HCT116 (cell line): ENCODE data around the gene DDX1. TPM values are rescaled to one million over a fixed set of nuclear protein-coding genes. Genes with fewer than 3 reads are reported as not detected.

ENCODE experiments used
- ATAC-seq: fragments of 200-7000 bp; cut with Tn5 transposase; 2 replicates; pipeline ENCODE4 v1.9.1; 2020; ENCODE audit warnings: mild to moderate bottlenecking, moderate library complexity
- BruUV-seq: library from RNA; stranded (reverse); fragments of 400-500 nt; replicated peaks from 2 replicates; lab custom pipeline; 2021; lab: Mats Ljungman, UMichigan
- CTCF ChIA-PET: fragments of 300-600 bp; sonication (Branson Sonifier 250); formaldehyde crosslinking; loops from one replicate; lab custom pipeline; 2021; ENCODE audit warnings: antibody characterized with exemption; lab: Charles Lee
- POLR2A ChIA-PET: fragments of 300-600, 350-600 bp; sonication (Branson Sonifier 250); formaldehyde crosslinking; loops from one replicate; lab custom pipeline; 2021; ENCODE audit warnings: antibody characterized with exemption; lab: Charles Lee
- RAD21 ChIA-PET, 2 experiments: fragments of 300-600 bp; sonication (Branson Sonifier 250); formaldehyde crosslinking; loops; one replicate each; lab custom pipeline; 2023; ENCODE audit warnings: low total read pairs in 2 of 2; ENCODE audit not compliant: uncharacterized antibody in 2 of 2, unreplicated experiment in 2 of 2, low non-redundant PET in 1 of 2; lab: Charles Lee
- DNase-seq: peaks from one replicate; pipeline ENCODE4 v3.0.0-alpha.2; 2010; ENCODE audit warnings: low read depth, low spot score
- H2AFZ ChIP-seq: fragments of 200-600 bp; shearing (Covaris generic), sonication (generic); 2 replicates; pipeline ENCODE4 v1.6.1; 2017; ENCODE audit warnings: low read depth, mixed run types, mixed read lengths, antibody characterized with exemption, low read length; ENCODE audit not compliant: poor library complexity, severe bottlenecking
- H3K27ac ChIP-seq: 2 replicates; pipeline ENCODE4 v1.5.1; 2012; ENCODE audit warnings: low read depth, low read length
- H3K27me3 ChIP-seq: fragments of 200-600 bp; sonication (generic); 2 replicates; pipeline ENCODE4 v1.6.1; 2016; ENCODE audit warnings: mixed run types, low read length, mixed read lengths; ENCODE audit not compliant: insufficient read depth
- H3K36me3 ChIP-seq, 2 experiments: fragments of 200-500 bp in 1 of 2; fragments of 200-600 bp in 1 of 2; sonication (Bioruptor generic) in 1 of 2; sonication (generic) in 1 of 2; 2 replicates each; pipeline versions ENCODE4 v1.5.1 to v1.6.1; 2014 to 2016; ENCODE audit warnings: low read length in 2 of 2, inconsistent platforms in 1 of 2, mixed read lengths in 1 of 2, mixed run types in 1 of 2; ENCODE audit not compliant: insufficient read depth in 2 of 2, control insufficient read depth in 1 of 2
- H3K4me1 ChIP-seq, 2 experiments: fragments of 200-600 bp in 1 of 2; sonication (generic) in 1 of 2; 2 replicates each; pipeline versions ENCODE4 v1.5.1 to v1.6.1; 2012 to 2017; ENCODE audit warnings: low read length in 2 of 2, inconsistent platforms in 1 of 2, mild to moderate bottlenecking in 1 of 2, mixed read lengths in 1 of 2, mixed run types in 1 of 2, moderate library complexity in 1 of 2; ENCODE audit not compliant: insufficient read depth in 2 of 2, control insufficient read depth in 1 of 2
- H3K4me2 ChIP-seq: fragments of 200-600 bp; sonication (generic); 2 replicates; pipeline ENCODE4 v1.6.1; 2017; ENCODE audit warnings: mixed run types, low read length, mixed read lengths
- H3K4me3 ChIP-seq, 2 experiments: fragments of 200-600 bp in 1 of 2; sonication (generic) in 1 of 2; replicated peaks in 1 of 2; 2 replicates each; pipeline ENCODE4 v1.5.1; 2011 to 2016; ENCODE audit warnings: low read length in 2 of 2, control low read depth in 1 of 2, low read depth in 1 of 2, mild to moderate bottlenecking in 1 of 2, mixed read lengths in 1 of 2, mixed run types in 1 of 2
- H3K79me2 ChIP-seq: fragments of 200-600 bp; sonication (generic); 2 replicates; pipeline ENCODE4 v1.6.1; 2017; ENCODE audit warnings: mild to moderate bottlenecking, mixed run types, low read length, moderate library complexity, mixed read lengths; ENCODE audit not compliant: insufficient read depth
- H3K9ac ChIP-seq: fragments of 200-600 bp; sonication (generic); 2 replicates; pipeline ENCODE4 v1.6.1; 2016; ENCODE audit warnings: low read length, mixed read lengths
- H3K9me2 ChIP-seq: fragments of 200-600 bp; sonication (generic), shearing (Covaris generic); 2 replicates; pipeline ENCODE4 v1.6.1; 2017; ENCODE audit warnings: mixed run types, mild to moderate bottlenecking, moderate library complexity; ENCODE audit not compliant: insufficient read depth
- H3K9me3 ChIP-seq, 2 experiments: fragments of 200-500 bp in 1 of 2; fragments of 200-600 bp in 1 of 2; sonication (Bioruptor generic) in 1 of 2; sonication (generic) in 1 of 2; 2 replicates each; pipeline ENCODE4 v1.6.1; 2014 to 2017; ENCODE audit warnings: low read length in 2 of 2, mixed read lengths in 2 of 2, inconsistent platforms in 1 of 2, low read depth in 1 of 2, mild to moderate bottlenecking in 1 of 2, mixed run types in 1 of 2, moderate library complexity in 1 of 2; ENCODE audit not compliant: control insufficient read depth in 1 of 2, insufficient read depth in 1 of 2
- H4K20me1 ChIP-seq: fragments of 200-600 bp; sonication (generic), shearing (Covaris generic); 2 replicates; pipeline ENCODE4 v1.6.1; 2017; ENCODE audit warnings: mixed run types, mild to moderate bottlenecking, moderate library complexity; ENCODE audit not compliant: insufficient read depth
- CEBPB ChIP-seq: IDR thresholded peaks from 2 replicates; pipeline ENCODE4 v1.6.1; 2012; ENCODE audit warnings: low read depth
- EGR1 ChIP-seq: IDR thresholded peaks from 2 replicates; pipeline ENCODE4 v1.6.1; 2012; ENCODE audit warnings: low read depth
- ELF1 ChIP-seq: IDR thresholded peaks from 2 replicates; pipeline ENCODE4 v1.6.1; 2012; ENCODE audit warnings: low read depth, borderline replicate concordance
- EZH2 ChIP-seq: fragments of 200-600 bp; sonication (generic); IDR thresholded peaks from 2 replicates; pipeline ENCODE4 v1.6.1; 2017; ENCODE audit warnings: antibody characterized with exemption, mixed run types
- FOSL1 ChIP-seq: IDR thresholded peaks from 2 replicates; pipeline ENCODE4 v1.6.1; 2012; ENCODE audit warnings: low read depth
- JUND ChIP-seq: IDR thresholded peaks from 2 replicates; pipeline ENCODE4 v1.6.1; 2012
- POLR2AphosphoS5 ChIP-seq: IDR thresholded peaks from 2 replicates; pipeline ENCODE4 v1.6.1; 2011; ENCODE audit warnings: mild to moderate bottlenecking, low read depth, low read length, moderate library complexity
- RAD21 ChIP-seq: IDR thresholded peaks from 2 replicates; pipeline ENCODE4 v1.6.1; 2012; ENCODE audit warnings: low read depth, mild to moderate bottlenecking
- SP1 ChIP-seq: IDR thresholded peaks from 2 replicates; pipeline ENCODE4 v1.6.1; 2012; ENCODE audit warnings: low read depth
- SRF ChIP-seq: IDR thresholded peaks from 2 replicates; pipeline ENCODE4 v1.6.1; 2012; ENCODE audit warnings: low read depth
- TCF7L2 ChIP-seq: IDR thresholded peaks from 2 replicates; pipeline ENCODE4 v1.7.0; 2011; ENCODE audit warnings: borderline replicate concordance, inconsistent platforms; ENCODE audit not compliant: insufficient read depth, insufficient read length; ENCODE audit errors: extremely low read depth
- YY1 ChIP-seq: IDR thresholded peaks from 2 replicates; pipeline ENCODE4 v1.6.1; 2011; ENCODE audit warnings: low read length, low read depth, moderate library complexity, mild to moderate bottlenecking; ENCODE audit not compliant: insufficient replicate concordance; ENCODE audit errors: extremely low read depth
- ZFX ChIP-seq: fragments of 450-650 bp; IDR thresholded peaks from 2 replicates; pipeline ENCODE4 v1.6.1; 2017
- ZNF274 ChIP-seq: fragments of 200-500 bp; sonication (Bioruptor generic); IDR thresholded peaks from 2 replicates; pipeline ENCODE4 v1.6.1; 2014; ENCODE audit warnings: mild to moderate bottlenecking, low read depth, low read length, inconsistent platforms
- intact Hi-C: fragments of 100-400 bp; cut with micrococcal nuclease; formaldehyde crosslinking; loops from 2 replicates; pipeline ENCODE4 v1.10.0; 2022
- total RNA-seq: library from RNA; stranded (reverse); gene quantifications from one replicate; pipeline ENCODE4 v1.2.1, GENCODE V29; 2021; ENCODE audit not compliant: unreplicated experiment
- TF ChIP-seq, protein P1 (sequence below), 3 experiments: fragments of 200-600 bp in 1 of 3; sonication (generic) in 1 of 3; IDR thresholded peaks in 2 of 3; conservative IDR thresholded peaks in 1 of 3; 2 replicates each; pipeline ENCODE4 v1.5.1; 2012 to 2017; ENCODE audit warnings: low read depth in 2 of 3, low read length in 2 of 3, antibody characterized with exemption in 1 of 3, borderline replicate concordance in 1 of 3, control low read depth in 1 of 3, mild to moderate bottlenecking in 1 of 3, mixed read lengths in 1 of 3, mixed run types in 1 of 3, moderate library complexity in 1 of 3; ENCODE audit not compliant: insufficient read depth in 1 of 3
- TF ChIP-seq, protein P2 (sequence below): IDR thresholded peaks from 2 replicates; pipeline ENCODE4 v1.6.1; 2012
- TF ChIP-seq, protein P3 (sequence below): IDR thresholded peaks from 2 replicates; pipeline ENCODE4 v1.6.1; 2012
- TF ChIP-seq, protein P4 (sequence below): IDR thresholded peaks from 2 replicates; pipeline ENCODE4 v1.6.1; 2011; ENCODE audit warnings: mild to moderate bottlenecking, low read length, moderate library complexity; ENCODE audit not compliant: insufficient replicate concordance; ENCODE audit errors: extremely low read depth

Gene DDX1
- total RNA-seq, 1 experiment from 2014 or later = 117 TPM

DNA sequence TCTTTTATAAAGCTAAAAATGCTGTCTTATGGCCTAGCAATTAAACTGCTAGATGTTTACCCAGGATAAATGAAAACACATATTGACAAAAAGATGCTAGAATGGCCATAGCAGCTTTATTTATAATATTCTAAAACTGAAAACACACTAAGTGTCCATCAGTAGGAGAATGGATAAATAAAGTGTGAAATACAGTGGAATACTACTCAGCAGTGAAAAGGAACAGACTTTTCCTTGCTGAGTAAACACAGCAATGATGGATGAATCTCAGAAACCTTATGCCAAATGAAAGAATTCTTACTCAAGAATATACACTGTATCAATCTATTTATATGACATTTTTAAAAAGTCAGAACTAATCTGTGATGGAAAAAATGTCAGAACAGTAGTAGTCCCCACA is 33.2 kb downstream of the DDX1 start (continued):
- TF ChIP-seq EZH2 = no peak

DNA sequence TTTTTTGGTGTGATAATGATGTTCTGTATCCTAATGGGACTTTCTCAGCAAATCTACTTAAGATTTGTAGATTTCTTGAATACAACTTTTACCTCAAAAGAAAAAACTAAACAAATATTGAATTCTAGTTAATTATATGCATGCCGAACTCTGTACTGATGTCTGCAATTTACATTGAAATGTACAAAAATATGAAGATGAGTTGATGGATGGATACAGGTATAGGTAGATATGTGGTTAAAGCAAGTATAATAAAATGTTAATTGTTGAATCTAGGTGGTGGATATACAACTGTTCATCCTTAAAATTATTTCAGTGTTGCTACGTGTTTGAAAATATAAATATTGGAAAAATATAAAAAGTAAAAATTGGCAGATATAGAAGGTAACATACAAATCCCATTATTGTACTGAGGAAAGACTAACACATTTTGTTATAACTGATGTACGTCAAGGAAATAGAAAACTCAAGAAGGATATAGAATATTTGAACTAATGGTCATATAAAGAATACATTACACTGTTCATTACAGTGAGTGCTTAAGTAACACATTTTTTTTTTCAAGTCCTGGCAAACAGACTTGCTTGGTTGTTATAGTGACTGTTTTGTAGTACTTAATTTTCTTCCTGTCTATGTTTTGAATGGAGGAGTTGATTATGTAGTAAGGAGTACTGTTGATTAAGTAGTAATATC is 33.8 kb downstream of the DDX1 start:
- POLR2A ChIA-PET = no interaction called here
- Histone ChIP-seq H4K20me1 (no peaks in the 10 kb centered on the region; the same call in 1 of the 2 replicates), H3K9me2 (no peaks in the 10 kb centered on the region), H2AFZ (no peak overlapping the region), H3K79me2 (no peaks in the 10 kb centered on the region; the same call in 1 of the 2 replicates), H3K27me3 (no peaks in the 10 kb centered on the region), H3K27ac (no peak overlapping the region), H3K4me1 (no peaks in the 10 kb centered on the region), H3K4me2 (no peak overlapping the region), H3K9me3 (no peaks in the 10 kb centered on the region), H3K9ac (no peak overlapping the region), H3K4me3 (no peak overlapping the region), H3K36me3 (peaks cover 55% of the 10 kb centered on the region in 2 experiments)
- no TSS peak for BruUV-seq
- RAD21 ChIA-PET = no interaction called here
- no peak for DNase-seq
- intact Hi-C loops = no loop called here
- CTCF ChIA-PET = no interaction called here
- no peak for ATAC-seq
- TF ChIP-seq, protein P1, sequence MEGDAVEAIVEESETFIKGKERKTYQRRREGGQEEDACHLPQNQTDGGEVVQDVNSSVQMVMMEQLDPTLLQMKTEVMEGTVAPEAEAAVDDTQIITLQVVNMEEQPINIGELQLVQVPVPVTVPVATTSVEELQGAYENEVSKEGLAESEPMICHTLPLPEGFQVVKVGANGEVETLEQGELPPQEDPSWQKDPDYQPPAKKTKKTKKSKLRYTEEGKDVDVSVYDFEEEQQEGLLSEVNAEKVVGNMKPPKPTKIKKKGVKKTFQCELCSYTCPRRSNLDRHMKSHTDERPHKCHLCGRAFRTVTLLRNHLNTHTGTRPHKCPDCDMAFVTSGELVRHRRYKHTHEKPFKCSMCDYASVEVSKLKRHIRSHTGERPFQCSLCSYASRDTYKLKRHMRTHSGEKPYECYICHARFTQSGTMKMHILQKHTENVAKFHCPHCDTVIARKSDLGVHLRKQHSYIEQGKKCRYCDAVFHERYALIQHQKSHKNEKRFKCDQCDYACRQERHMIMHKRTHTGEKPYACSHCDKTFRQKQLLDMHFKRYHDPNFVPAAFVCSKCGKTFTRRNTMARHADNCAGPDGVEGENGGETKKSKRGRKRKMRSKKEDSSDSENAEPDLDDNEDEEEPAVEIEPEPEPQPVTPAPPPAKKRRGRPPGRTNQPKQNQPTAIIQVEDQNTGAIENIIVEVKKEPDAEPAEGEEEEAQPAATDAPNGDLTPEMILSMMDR (IDR thresholded peaks at IDR 0.05 in 2 of 3, conservative IDR thresholded peaks at IDR 0.05 in 1 of 3; ENCODE audit: borderline replicate concordance in 1 of 3, insufficient read depth in 1 of 3, low read depth in 2 of 3, low read length in 2 of 3) = no peak
- TF ChIP-seq EGR1 (no peak), SP1 (no peak), FOSL1 (no peak), JUND (no peak), EZH2 (no peak), SRF (no peak), YY1 (no peak), CEBPB (no peak), TCF7L2 (no peak), ZFX (no peak), ELF1 (no peak), POLR2AphosphoS5 (no peak), ZNF274 (no peak), RAD21 (no peak)
- TF ChIP-seq, protein P2, sequence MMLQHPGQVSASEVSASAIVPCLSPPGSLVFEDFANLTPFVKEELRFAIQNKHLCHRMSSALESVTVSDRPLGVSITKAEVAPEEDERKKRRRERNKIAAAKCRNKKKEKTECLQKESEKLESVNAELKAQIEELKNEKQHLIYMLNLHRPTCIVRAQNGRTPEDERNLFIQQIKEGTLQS = no peak
- TF ChIP-seq, protein P3, sequence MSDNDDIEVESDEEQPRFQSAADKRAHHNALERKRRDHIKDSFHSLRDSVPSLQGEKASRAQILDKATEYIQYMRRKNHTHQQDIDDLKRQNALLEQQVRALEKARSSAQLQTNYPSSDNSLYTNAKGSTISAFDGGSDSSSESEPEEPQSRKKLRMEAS = no peak
- TF ChIP-seq, protein P4, sequence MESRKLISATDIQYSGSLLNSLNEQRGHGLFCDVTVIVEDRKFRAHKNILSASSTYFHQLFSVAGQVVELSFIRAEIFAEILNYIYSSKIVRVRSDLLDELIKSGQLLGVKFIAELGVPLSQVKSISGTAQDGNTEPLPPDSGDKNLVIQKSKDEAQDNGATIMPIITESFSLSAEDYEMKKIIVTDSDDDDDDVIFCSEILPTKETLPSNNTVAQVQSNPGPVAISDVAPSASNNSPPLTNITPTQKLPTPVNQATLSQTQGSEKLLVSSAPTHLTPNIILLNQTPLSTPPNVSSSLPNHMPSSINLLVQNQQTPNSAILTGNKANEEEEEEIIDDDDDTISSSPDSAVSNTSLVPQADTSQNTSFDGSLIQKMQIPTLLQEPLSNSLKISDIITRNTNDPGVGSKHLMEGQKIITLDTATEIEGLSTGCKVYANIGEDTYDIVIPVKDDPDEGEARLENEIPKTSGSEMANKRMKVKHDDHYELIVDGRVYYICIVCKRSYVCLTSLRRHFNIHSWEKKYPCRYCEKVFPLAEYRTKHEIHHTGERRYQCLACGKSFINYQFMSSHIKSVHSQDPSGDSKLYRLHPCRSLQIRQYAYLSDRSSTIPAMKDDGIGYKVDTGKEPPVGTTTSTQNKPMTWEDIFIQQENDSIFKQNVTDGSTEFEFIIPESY = no peak
